K562 (cell line): ENCODE results near the gene LRRC31. TPM values are rescaled to one million over a fixed set of nuclear protein-coding genes. Genes with fewer than 3 reads are reported as not detected.

Experiments used
- ATAC-seq: fragments of 200-7000 bp; cut with Tn5 transposase; 3 replicates; pipeline ENCODE4 v1.9.1; 2020; ENCODE audit warnings: moderate library complexity
- BruUV-seq: library from RNA; stranded (reverse); fragments of 400-500 nt; replicated peaks from 2 replicates; lab custom pipeline; 2021; lab: Mats Ljungman, UMichigan
- CTCF ChIA-PET: fragments of 300-600 bp; formaldehyde crosslinking; extraction: SDS; loops from one replicate; lab custom pipeline; 2021; ENCODE audit warnings: low intra/inter-chr PET ratio; lab: Yijun Ruan, JAX
- POLR2A ChIA-PET: fragments of 300-600, 350-650 bp; sonication (Branson Sonifier 250); formaldehyde crosslinking; extraction: SDS; loops from one replicate; lab custom pipeline; 2021; ENCODE audit warnings: antibody characterized with exemption, inconsistent platforms; lab: Yijun Ruan, JAX
- DNase-seq, 4 experiments: peaks; one replicate each; pipeline versions ENCODE4 v3.0.0 to v3.0.0-alpha.2; 2011 to 2018; ENCODE audit warnings: low spot score in 3 of 4, mixed read lengths in 3 of 4; ENCODE audit errors: extremely low read depth in 1 of 4
- FAIRE-seq: peaks from 2 replicates; lab custom pipeline; 2011; peaks lifted over from hg19 to GRCh38; lab: Jason Lieb, UNC
- H2AFZ ChIP-seq: 2 replicates; pipeline ENCODE4 v1.6.0; 2011; ENCODE audit warnings: low read depth, low read length, control low read depth, inconsistent platforms
- H3K27ac ChIP-seq: fragments of 200-600 bp; 3 replicates; pipeline ENCODE4 v1.8.0; 2011; ENCODE audit warnings: low read depth, mild to moderate bottlenecking, control low read depth, inconsistent platforms, low read length, moderate library complexity, mixed read lengths; ENCODE audit errors: extremely low read depth
- H3K27me3 ChIP-seq, 2 experiments: fragments of 300-600 bp in 1 of 2; 2 replicates in 1 of 2; 3 replicates in 1 of 2; pipeline versions ENCODE4 v1.6.0 to v1.8.0; 2011; ENCODE audit warnings: inconsistent platforms in 2 of 2, low read length in 2 of 2, mild to moderate bottlenecking in 1 of 2, mixed read lengths in 1 of 2, moderate library complexity in 1 of 2; ENCODE audit not compliant: control insufficient read depth in 2 of 2, insufficient read depth in 2 of 2
- H3K36me3 ChIP-seq: fragments of 300-600 bp; 3 replicates; pipeline ENCODE4 v1.8.0; 2011; ENCODE audit warnings: mild to moderate bottlenecking, low read length, inconsistent platforms; ENCODE audit not compliant: control insufficient read depth, insufficient read depth
- H3K4me1 ChIP-seq, 2 experiments: fragments of 200-600 bp in 1 of 2; replicated peaks in 1 of 2; 2 replicates in 1 of 2; 3 replicates in 1 of 2; pipeline versions ENCODE4 v1.5.1 to v1.8.0; 2011; ENCODE audit warnings: inconsistent platforms in 2 of 2, low read length in 2 of 2, mild to moderate bottlenecking in 1 of 2, mixed read lengths in 1 of 2, moderate library complexity in 1 of 2; ENCODE audit not compliant: control insufficient read depth in 2 of 2, insufficient read depth in 2 of 2
- H3K4me2 ChIP-seq: 2 replicates; pipeline ENCODE4 v1.6.1; 2011; ENCODE audit warnings: low read length, control low read depth, inconsistent platforms, mixed read lengths; ENCODE audit not compliant: insufficient read depth
- H3K4me3 ChIP-seq: fragments of 200-600 bp; sonication (generic), shearing (Covaris generic); 2 replicates; pipeline ENCODE4 v1.5.1; 2016; ENCODE audit warnings: control low read depth, inconsistent platforms
- H3K79me2 ChIP-seq: fragments of 200-600 bp; 3 replicates; pipeline ENCODE4 v1.8.0; 2011; ENCODE audit warnings: low read length, inconsistent platforms; ENCODE audit not compliant: control insufficient read depth, insufficient read depth
- H3K9ac ChIP-seq, 2 experiments: 2 replicates each; pipeline versions ENCODE4 v1.6.0 to v1.6.1; 2011; ENCODE audit warnings: low read depth in 2 of 2, low read length in 2 of 2, control low read depth in 1 of 2, inconsistent platforms in 1 of 2, mild to moderate bottlenecking in 1 of 2, mixed read lengths in 1 of 2; ENCODE audit not compliant: insufficient read depth in 1 of 2
- H3K9me1 ChIP-seq: one replicate; pipeline ENCODE4 v1.6.0; 2011; ENCODE audit warnings: inconsistent platforms, mild to moderate bottlenecking, low read length, moderate library complexity; ENCODE audit not compliant: control insufficient read depth, insufficient read depth
- H3K9me3 ChIP-seq: replicated peaks from 2 replicates; pipeline ENCODE4 v1.5.1; 2011; ENCODE audit warnings: low read depth, low read length, inconsistent platforms; ENCODE audit not compliant: control insufficient read depth, insufficient read depth
- H4K20me1 ChIP-seq: replicated peaks from 2 replicates; pipeline ENCODE4 v1.6.1; 2011; ENCODE audit warnings: low read length, inconsistent platforms, mixed read lengths; ENCODE audit not compliant: control insufficient read depth, insufficient read depth
- ASH1L ChIP-seq: fragments of 450-650 bp; IDR thresholded peaks from 2 replicates; pipeline ENCODE4 v1.6.1; 2018; ENCODE audit warnings: borderline replicate concordance, mild to moderate bottlenecking, low read depth; ENCODE audit not compliant: partially characterized antibody
- ATF7 ChIP-seq: fragments of 450-650 bp; IDR thresholded peaks from 2 replicates; pipeline ENCODE4 v1.7.1; 2014; ENCODE audit warnings: mild to moderate bottlenecking, moderate library complexity
- C11orf30 ChIP-seq: fragments of 450-650 bp; IDR thresholded peaks from 2 replicates; pipeline ENCODE4 v1.6.1; 2016; ENCODE audit warnings: low read depth, mild to moderate bottlenecking
- MAFF ChIP-seq: IDR thresholded peaks from 2 replicates; pipeline ENCODE4 v1.6.1; 2012; ENCODE audit warnings: low read length, improper control_type of control experiment
- MAFG ChIP-seq: fragments of 450-650 bp; conservative IDR thresholded peaks from 2 replicates; pipeline ENCODE4 v1.6.1; 2016; ENCODE audit warnings: missing genetic modification characterization, missing compliant biosample characterization
- NFE2 ChIP-seq: IDR thresholded peaks from 2 replicates; pipeline ENCODE4 v1.6.1; 2014; ENCODE audit warnings: antibody characterized with exemption, low read depth
- RBM15 ChIP-seq: fragments of 200-400 bp; formaldehyde crosslinking; IDR thresholded peaks from 2 replicates; pipeline ENCODE4 v1.6.1; 2018; ENCODE audit warnings: mild to moderate bottlenecking, low read length, moderate library complexity; ENCODE audit not compliant: insufficient read depth
- ZNF316 ChIP-seq: fragments of 450-650 bp; IDR thresholded peaks from 2 replicates; pipeline ENCODE4 v1.6.1; 2016
- WGBS: fragments of 100-300 bp; shearing (Covaris generic); methylation state at CpG from one replicate; pipeline ENCODE4 v1.1.6; 2016; ENCODE audit warnings: low coverage, mixed read lengths; ENCODE audit not compliant: insufficient coverage; ENCODE audit errors: missing lambda C conversion rate; 5-methylcytosine and 5-hydroxymethylcytosine counted together
- in situ Hi-C: fragments of 300-500 bp; cut with MboI; formaldehyde crosslinking; loops from 4 replicates; pipeline ENCODE4 v1.15.0; 2018; ENCODE audit warnings: inconsistent platforms, mixed read lengths
- intact Hi-C: fragments of 100-400 bp; cut with micrococcal nuclease; formaldehyde crosslinking; loops from 2 replicates; pipeline ENCODE4 v1.14.2; 2022
- polyA plus RNA-seq, 8 experiments: library from polyadenylated mRNA; depleted of rRNA in 4 of 8; stranded (reverse) in 5 of 8; unstranded in 3 of 8; fragments of >200 nt; fragmentation: Nextera tagmentation in 2 of 8; fragmentation: Illumina TruSeq in 1 of 8; extraction: Ambion mirVana in 2 of 8; extraction: Trizol in 1 of 8; gene quantifications; 2 replicates each; pipeline versions ENCODE4 v1.2.1 to v1.2.3, GENCODE V29; 2011 to 2014; ENCODE audit warnings: inconsistent platforms in 1 of 8, missing spikeins in 1 of 8
- total RNA-seq, 7 experiments: library from RNA; depleted of rRNA in 6 of 7; stranded (reverse); fragments of >200 nt in 6 of 7; fragmentation: Illumina TruSeq in 2 of 7; extraction: Trizol in 2 of 7; gene quantifications; 2 replicates each; pipeline versions ENCODE4 v1.2.1 to v1.2.3, GENCODE V29; 2011 to 2021; ENCODE audit warnings: low replicate concordance in 1 of 7
- TF ChIP-seq, protein P1 (sequence below): fragments of 450-650 bp; formaldehyde crosslinking; IDR thresholded peaks from 2 replicates; pipeline ENCODE4 v1.4.0; 2020; ENCODE audit warnings: mild to moderate bottlenecking, moderate library complexity

Gene LRRC31
- total and polyA plus RNA-seq, 9 of the 15 experiments (the other 6 are each of a cell fraction or from before 2014, with no cell fraction given) = not detected

- intact Hi-C loops (no loop called here), in situ Hi-C loops (no loop called here)
- Histone ChIP-seq H3K79me2 (no peaks in the 10 kb centered on the region), H3K9ac (no peak overlapping the region), H3K4me1 (no peaks in the 10 kb centered on the region), H3K36me3 (no peaks in the 10 kb centered on the region), H3K9me1 (no peaks in the 10 kb centered on the region), H3K4me3 (no peak overlapping the region), H3K9me3 (no peaks in the 10 kb centered on the region), H2AFZ (no peak overlapping the region), H3K4me2 (no peak overlapping the region), H3K27me3 (no peaks in the 10 kb centered on the region), H4K20me1 (no peaks in the 10 kb centered on the region), H3K27ac (no peak overlapping the region)
- BruUV-seq = no TSS peak
- 51% methylated on average over 3 of the region's 3 CpGs for WGBS
- CTCF ChIA-PET = no interaction called here
- DNase-seq = no peak
- peak; percentile 68 for TF ChIP-seq C11orf30
- TF ChIP-seq MAFF = 0 out of 2 replicates have a peak, but pooled peaks have one; percentile 16
- TF ChIP-seq, protein P1, sequence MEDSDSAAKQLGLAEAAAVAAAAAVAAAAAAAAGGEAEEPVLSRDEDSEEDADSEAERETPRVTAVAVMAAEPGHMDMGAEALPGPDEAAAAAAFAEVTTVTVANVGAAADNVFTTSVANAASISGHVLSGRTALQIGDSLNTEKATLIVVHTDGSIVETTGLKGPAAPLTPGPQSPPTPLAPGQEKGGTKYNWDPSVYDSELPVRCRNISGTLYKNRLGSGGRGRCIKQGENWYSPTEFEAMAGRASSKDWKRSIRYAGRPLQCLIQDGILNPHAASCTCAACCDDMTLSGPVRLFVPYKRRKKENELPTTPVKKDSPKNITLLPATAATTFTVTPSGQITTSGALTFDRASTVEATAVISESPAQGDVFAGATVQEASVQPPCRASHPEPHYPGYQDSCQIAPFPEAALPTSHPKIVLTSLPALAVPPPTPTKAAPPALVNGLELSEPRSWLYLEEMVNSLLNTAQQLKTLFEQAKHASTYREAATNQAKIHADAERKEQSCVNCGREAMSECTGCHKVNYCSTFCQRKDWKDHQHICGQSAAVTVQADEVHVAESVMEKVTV = no peak
- TF ChIP-seq ZNF316 = peak; percentile 76
- TF ChIP-seq RBM15 = no peak
- no peak for TF ChIP-seq ASH1L
- TF ChIP-seq NFE2 = peak; percentile 32; the same call in 1 of the 2 replicates
- TF ChIP-seq ATF7 = no peak
- peak; percentile 71 for TF ChIP-seq MAFG (tag)
- no peak for ATAC-seq
- no peak for FAIRE-seq
- POLR2A ChIA-PET = no interaction called here
Observed at GRCh38 chr3:169804681-169805080, 65.1 kb downstream of the LRRC31 start.
